ENCODE results near the gene ZSCAN10.

- no peak for TF ChIP-seq CTCF (IDR thresholded peaks at IDR 0.05; ENCODE audit: poor library complexity, severe bottlenecking)
- TF ChIP-seq TAF1 (IDR thresholded peaks at IDR 0.05; ENCODE audit: low read depth): no peak
- TF ChIP-seq RAD21 (conservative IDR thresholded peaks at IDR 0.05): no peak
- TF ChIP-seq EZH2 (IDR thresholded peaks at IDR 0.05; ENCODE audit: borderline replicate concordance, insufficient read depth, low read length, poor library complexity, severe bottlenecking): no peak
- no peak for TF ChIP-seq SMC3 (conservative IDR thresholded peaks at IDR 0.05; ENCODE audit: poor library complexity)
- TF ChIP-seq EP300 (conservative IDR thresholded peaks at IDR 0.05; ENCODE audit: poor library complexity, severe bottlenecking): no peak
- no peak for TF ChIP-seq REST (IDR thresholded peaks at IDR 0.05; ENCODE audit: borderline replicate concordance)
- TF ChIP-seq MXI1 (conservative IDR thresholded peaks at IDR 0.05; ENCODE audit: poor library complexity, severe bottlenecking): peak; percentile 32
- TF ChIP-seq POLR2AphosphoS5 (IDR thresholded peaks at IDR 0.05): no peak
Measured at GRCh38 chr16:3135126-3135715, 36.1 kb upstream of the ZSCAN10 start.

Measured in neural cell (in vitro differentiated cells).